Endothelial cell of umbilical vein (primary cell): ENCODE results near the gene PNMA1.

ENCODE experiments used
- CTCF ChIP-seq, 2 donors: IDR thresholded peaks; 1 replicate in 1 of 2; 2 replicates in 1 of 2; pipeline ENCODE4 v1.5.1; 2011; ENCODE audit warnings: low read length in 2 of 2, mild to moderate bottlenecking in 2 of 2, moderate library complexity in 2 of 2, control low read depth in 1 of 2, inconsistent platforms in 1 of 2, low read depth in 1 of 2; ENCODE audit not compliant: insufficient read depth in 1 of 2; ENCODE audit errors: extremely low read depth in 1 of 2
- EZH2 ChIP-seq: IDR thresholded peaks from 2 replicates; pipeline ENCODE4 v1.6.1; 2012; ENCODE audit warnings: borderline replicate concordance, low read depth, mild to moderate bottlenecking, moderate library complexity, low read length, inconsistent platforms; ENCODE audit not compliant: severe bottlenecking
- FOS ChIP-seq: IDR thresholded peaks from 2 replicates; pipeline ENCODE4 v1.6.1; 2011; ENCODE audit warnings: mild to moderate bottlenecking, low read length, moderate library complexity, borderline replicate concordance; ENCODE audit not compliant: insufficient read depth
- JUN ChIP-seq: IDR thresholded peaks from 2 replicates; pipeline ENCODE4 v1.6.1; 2011; ENCODE audit warnings: borderline replicate concordance, low read depth; ENCODE audit not compliant: insufficient read length, insufficient read depth
- MAX ChIP-seq: IDR thresholded peaks from 2 replicates; pipeline ENCODE4 v1.6.1; 2011; ENCODE audit not compliant: insufficient read depth, insufficient read length
- MYC ChIP-seq: IDR thresholded peaks from one replicate; pipeline ENCODE4 v1.6.1; 2011; ENCODE audit warnings: mild to moderate bottlenecking, low read depth, low read length
- POLR2A ChIP-seq: IDR thresholded peaks from 2 replicates; pipeline ENCODE4 v1.6.1; 2012; ENCODE audit warnings: low read depth, mild to moderate bottlenecking, control low read depth, low read length
- POLR2AphosphoS5 ChIP-seq: IDR thresholded peaks from 2 replicates; pipeline ENCODE4 v1.6.1; 2012; ENCODE audit warnings: low read depth, mild to moderate bottlenecking, control low read depth, low read length, moderate library complexity; ENCODE audit not compliant: insufficient read depth

- TF ChIP-seq CTCF (IDR thresholded peaks at IDR 0.05; ENCODE audit: extremely low read depth in 1 of 2, insufficient read depth in 1 of 2, low read depth in 1 of 2, low read length in 2 of 2) (peak in 1 of 2 donors; percentile 11), MAX (no peak), EZH2 (no peak), POLR2A (peak; percentile 98), POLR2AphosphoS5 (peak; percentile 92), MYC (peak; percentile 19), JUN (peak; percentile 61), FOS (peak; percentile 83)
Observed at GRCh38 chr14:73759714-73760597, 45.8 kb upstream of the PNMA1 start.
